Measurements from ENCODE around the gene BCL2L11. TPM values are rescaled to one million over a fixed set of nuclear protein-coding genes. Genes with fewer than 3 reads are reported as not detected.

Gene BCL2L11
- polyA plus RNA-seq, 1 donor, result 21.9 TPM

DNA sequence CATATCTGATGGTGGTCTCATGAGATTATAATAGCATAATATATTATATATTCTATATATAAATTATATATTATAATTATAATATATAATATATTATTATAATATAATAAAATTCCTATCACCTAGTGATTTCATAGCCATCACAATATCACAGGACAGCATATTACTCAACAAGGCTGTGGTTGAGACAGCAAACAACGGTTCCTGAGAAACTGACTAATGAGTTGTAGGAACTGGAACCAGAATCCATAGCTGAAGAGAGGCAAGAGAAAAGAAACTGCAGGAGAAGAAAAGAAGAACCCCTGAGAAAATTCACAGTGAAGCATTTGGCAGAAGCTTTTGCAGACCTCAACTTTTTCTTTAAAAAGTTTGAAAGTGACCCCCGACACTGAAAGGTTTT is 84.0 kb downstream of the BCL2L11 start:
- no peak for DNase-seq
- H3K36me3 ChIP-seq (ENCODE audit: control insufficient read depth, insufficient read depth, low read length), result no peaks in the 10 kb centered on the region
- no peak overlapping the region for H3K27ac ChIP-seq (ENCODE audit: low read length)
- 100% methylated on average over 1 of the region's 2 CpGs for WGBS (ENCODE audit: insufficient coverage, low lambda C conversion rate)
- H3K4me1 ChIP-seq (ENCODE audit: control insufficient read depth, insufficient read depth, low read length), result peaks cover 9% of the 10 kb centered on the region
- H3K27me3 ChIP-seq (ENCODE audit: control insufficient read depth, insufficient read depth, low read length), result no peaks in the 10 kb centered on the region
- no peak overlapping the region for H3K4me3 ChIP-seq (ENCODE audit: low read length)
- H3K9me3 ChIP-seq (ENCODE audit: control insufficient read depth, low read depth, low read length), result no peaks in the 10 kb centered on the region

DNA sequence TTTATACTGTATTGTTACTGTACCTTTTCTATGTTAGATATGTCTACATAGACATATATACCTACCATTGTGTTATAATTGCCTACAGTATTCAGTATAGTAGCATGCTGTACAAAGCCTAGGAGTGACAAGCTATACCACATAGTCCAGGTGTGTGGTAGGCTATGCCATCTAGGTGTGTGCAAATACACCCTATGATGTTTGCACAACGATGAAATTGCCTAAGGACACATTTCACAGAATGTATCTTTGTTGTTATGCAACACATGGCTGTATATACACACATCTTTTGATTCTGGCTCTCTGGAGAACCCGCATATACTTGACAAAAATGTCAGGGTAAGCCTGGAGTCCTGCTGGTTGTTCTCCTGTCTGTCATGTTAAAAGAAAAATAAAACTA is 85.1 kb downstream of the BCL2L11 start:
- DNase-seq, result no peak
- no CpG with 5 or more reads among the region's 2 CpGs for WGBS (ENCODE audit: insufficient coverage, low lambda C conversion rate)
- H3K27ac ChIP-seq (ENCODE audit: low read length), result no peak overlapping the region
- H3K4me1 ChIP-seq (ENCODE audit: control insufficient read depth, insufficient read depth, low read length), result peaks cover 9% of the 10 kb centered on the region
- no peaks in the 10 kb centered on the region for H3K36me3 ChIP-seq (ENCODE audit: control insufficient read depth, insufficient read depth, low read length)
- H3K4me3 ChIP-seq (ENCODE audit: low read length), result no peak overlapping the region
- no peaks in the 10 kb centered on the region for H3K9me3 ChIP-seq (ENCODE audit: control insufficient read depth, low read depth, low read length)
- H3K27me3 ChIP-seq (ENCODE audit: control insufficient read depth, insufficient read depth, low read length), result no peaks in the 10 kb centered on the region

- Histone ChIP-seq H3K36me3 (ENCODE audit: control insufficient read depth, insufficient read depth, low read length) (no peaks in the 10 kb centered on the region), H3K4me1 (ENCODE audit: control insufficient read depth, insufficient read depth, low read length) (peaks cover 9% of the 10 kb centered on the region), H3K27ac (ENCODE audit: low read length) (peak overlapping the region; percentile 63), H3K9me3 (ENCODE audit: control insufficient read depth, low read depth, low read length) (no peaks in the 10 kb centered on the region), H3K27me3 (ENCODE audit: control insufficient read depth, insufficient read depth, low read length) (no peaks in the 10 kb centered on the region), H3K4me3 (ENCODE audit: low read length) (no peak overlapping the region)
- DNase-seq, result peak; percentile 78 to 86
- WGBS (ENCODE audit: insufficient coverage, low lambda C conversion rate), result 86% methylated on average over 1 of the region's 1 CpG
Observed at GRCh38 chr2:111207851-111208250, 87.1 kb downstream of the BCL2L11 start.

GRCh38 chr2:111208639-111209038 is 87.9 kb downstream of the BCL2L11 start:
- DNase-seq, result no peak
- no peaks in the 10 kb centered on the region for H3K27me3 ChIP-seq (ENCODE audit: control insufficient read depth, insufficient read depth, low read length)
- WGBS (ENCODE audit: insufficient coverage, low lambda C conversion rate), result no CpG with 5 or more reads among the region's 1 CpG
- no peak overlapping the region for H3K4me3 ChIP-seq (ENCODE audit: low read length)
- H3K27ac ChIP-seq (ENCODE audit: low read length), result peak overlapping the region; percentile 57
- peaks cover 5% of the 10 kb centered on the region for H3K9me3 ChIP-seq (ENCODE audit: control insufficient read depth, low read depth, low read length)
- peaks cover 9% of the 10 kb centered on the region for H3K4me1 ChIP-seq (ENCODE audit: control insufficient read depth, insufficient read depth, low read length)
- H3K36me3 ChIP-seq (ENCODE audit: control insufficient read depth, insufficient read depth, low read length), result no peaks in the 10 kb centered on the region

GRCh38 chr2:111209045-111209514 is 88.4 kb downstream of the BCL2L11 start:
- Histone ChIP-seq H3K9me3 (ENCODE audit: control insufficient read depth, low read depth, low read length) (peaks cover 5% of the 10 kb centered on the region), H3K27me3 (ENCODE audit: control insufficient read depth, insufficient read depth, low read length) (no peaks in the 10 kb centered on the region), H3K4me3 (ENCODE audit: low read length) (no peak overlapping the region), H3K36me3 (ENCODE audit: control insufficient read depth, insufficient read depth, low read length) (no peaks in the 10 kb centered on the region), H3K4me1 (ENCODE audit: control insufficient read depth, insufficient read depth, low read length) (peaks cover 9% of the 10 kb centered on the region), H3K27ac (ENCODE audit: low read length) (no peak overlapping the region)
- DNase-seq, result no peak
- WGBS (ENCODE audit: insufficient coverage, low lambda C conversion rate), result 100% methylated on average over 1 of the region's 1 CpG

DNA sequence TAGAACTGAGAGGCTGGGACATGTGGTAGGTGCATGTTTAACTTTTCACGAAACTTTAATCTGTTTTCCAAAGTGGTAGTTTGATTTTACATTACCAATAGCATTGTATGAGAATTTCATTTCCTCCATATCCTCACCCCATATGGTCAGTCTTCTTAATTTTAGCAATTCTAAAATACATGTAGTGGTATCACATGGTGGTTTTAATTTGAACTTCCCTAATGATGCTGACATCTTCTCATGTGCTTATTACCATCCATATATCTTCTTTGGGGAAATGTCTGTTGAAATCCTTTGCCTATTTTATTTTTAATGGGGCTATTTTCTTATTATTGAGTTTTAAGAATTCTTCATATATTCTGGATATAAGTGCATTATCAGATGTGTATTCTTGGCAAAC is 89.3 kb downstream of the BCL2L11 start:
- H3K4me1 ChIP-seq (ENCODE audit: control insufficient read depth, insufficient read depth, low read length), result peaks cover 9% of the 10 kb centered on the region

GRCh38 chr2:111213877-111214276 is 93.2 kb downstream of the BCL2L11 start:
- Histone ChIP-seq H3K9me3 (ENCODE audit: control insufficient read depth, low read depth, low read length) (peaks cover 5% of the 10 kb centered on the region), H3K27ac (ENCODE audit: low read length) (no peak overlapping the region), H3K27me3 (ENCODE audit: control insufficient read depth, insufficient read depth, low read length) (no peaks in the 10 kb centered on the region), H3K4me3 (ENCODE audit: low read length) (no peak overlapping the region), H3K36me3 (ENCODE audit: control insufficient read depth, insufficient read depth, low read length) (no peaks in the 10 kb centered on the region), H3K4me1 (ENCODE audit: control insufficient read depth, insufficient read depth, low read length) (no peaks in the 10 kb centered on the region)
- no peak for DNase-seq

More for the DNA sequence above, 89.3 kb downstream of the BCL2L11 start:
- H3K9me3 ChIP-seq (ENCODE audit: control insufficient read depth, low read depth, low read length), result peaks cover 5% of the 10 kb centered on the region
- H3K27ac ChIP-seq (ENCODE audit: low read length), result no peak overlapping the region
- no peaks in the 10 kb centered on the region for H3K27me3 ChIP-seq (ENCODE audit: control insufficient read depth, insufficient read depth, low read length)
- no peak for DNase-seq
- H3K4me3 ChIP-seq (ENCODE audit: low read length), result no peak overlapping the region
- H3K36me3 ChIP-seq (ENCODE audit: control insufficient read depth, insufficient read depth, low read length), result no peaks in the 10 kb centered on the region
- no CpG with 5 or more reads among the region's 1 CpG for WGBS (ENCODE audit: insufficient coverage, low lambda C conversion rate)

DNA sequence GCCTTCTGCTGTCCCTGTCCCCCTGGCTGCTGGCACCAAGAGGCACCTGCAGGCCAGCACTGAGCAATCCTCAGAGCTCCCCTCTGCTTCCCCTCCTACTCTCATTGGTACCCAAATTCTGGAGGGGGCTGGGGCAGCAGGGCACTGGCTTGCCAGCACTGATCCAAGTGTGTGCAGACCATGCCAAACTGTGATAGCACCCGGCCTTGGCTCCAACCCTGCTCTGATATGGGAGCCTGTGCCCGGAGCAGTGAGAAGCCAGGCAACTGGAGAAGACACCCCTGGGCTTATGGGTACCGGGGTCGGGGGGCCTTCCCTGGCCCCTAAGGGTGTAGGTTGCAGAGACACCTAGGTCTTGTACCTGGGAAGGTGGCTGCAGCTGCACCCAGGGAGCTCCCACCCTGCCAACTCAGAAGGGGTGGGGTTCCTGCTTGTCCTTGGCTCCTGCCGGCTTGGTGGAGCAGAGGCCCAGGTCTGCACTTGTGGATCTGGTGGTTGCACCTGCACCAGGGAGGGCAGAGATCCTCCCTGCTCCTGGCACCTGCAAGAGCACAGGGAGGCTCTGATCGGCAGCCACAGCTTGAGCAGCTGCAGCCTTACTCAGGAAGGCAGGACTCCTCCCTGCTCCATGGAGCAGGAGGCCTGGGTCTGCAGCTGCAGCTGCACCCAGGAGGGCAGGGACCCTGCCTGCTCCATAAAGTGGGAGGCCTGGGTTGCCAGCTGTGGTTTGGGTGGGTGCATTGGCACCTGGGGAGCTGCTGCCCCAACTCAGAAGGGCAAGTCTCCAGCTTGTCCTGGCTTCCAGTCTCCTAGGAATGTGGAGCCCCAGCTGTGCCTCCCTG is 96.3 kb downstream of the BCL2L11 start:
- no peaks in the 10 kb centered on the region for H3K36me3 ChIP-seq (ENCODE audit: control insufficient read depth, insufficient read depth, low read length)
- no peaks in the 10 kb centered on the region for H3K27me3 ChIP-seq (ENCODE audit: control insufficient read depth, insufficient read depth, low read length)
- peaks cover 5% of the 10 kb centered on the region for H3K9me3 ChIP-seq (ENCODE audit: control insufficient read depth, low read depth, low read length)
- H3K27ac ChIP-seq (ENCODE audit: low read length), result no peak overlapping the region
- no CpG with 5 or more reads among the region's 6 CpGs for WGBS (ENCODE audit: insufficient coverage, low lambda C conversion rate)
- no peaks in the 10 kb centered on the region for H3K4me1 ChIP-seq (ENCODE audit: control insufficient read depth, insufficient read depth, low read length)
- DNase-seq, result no peak
- no peak overlapping the region for H3K4me3 ChIP-seq (ENCODE audit: low read length)
